ENCODE measurements around the gene PDLIM4.

PDLIM4 gene

GRCh38 chr5:132267166-132267739, 9.8 kb downstream of the PDLIM4 start:
- DNase-seq (ENCODE audit: low read depth, low spot score): no peak

DNA sequence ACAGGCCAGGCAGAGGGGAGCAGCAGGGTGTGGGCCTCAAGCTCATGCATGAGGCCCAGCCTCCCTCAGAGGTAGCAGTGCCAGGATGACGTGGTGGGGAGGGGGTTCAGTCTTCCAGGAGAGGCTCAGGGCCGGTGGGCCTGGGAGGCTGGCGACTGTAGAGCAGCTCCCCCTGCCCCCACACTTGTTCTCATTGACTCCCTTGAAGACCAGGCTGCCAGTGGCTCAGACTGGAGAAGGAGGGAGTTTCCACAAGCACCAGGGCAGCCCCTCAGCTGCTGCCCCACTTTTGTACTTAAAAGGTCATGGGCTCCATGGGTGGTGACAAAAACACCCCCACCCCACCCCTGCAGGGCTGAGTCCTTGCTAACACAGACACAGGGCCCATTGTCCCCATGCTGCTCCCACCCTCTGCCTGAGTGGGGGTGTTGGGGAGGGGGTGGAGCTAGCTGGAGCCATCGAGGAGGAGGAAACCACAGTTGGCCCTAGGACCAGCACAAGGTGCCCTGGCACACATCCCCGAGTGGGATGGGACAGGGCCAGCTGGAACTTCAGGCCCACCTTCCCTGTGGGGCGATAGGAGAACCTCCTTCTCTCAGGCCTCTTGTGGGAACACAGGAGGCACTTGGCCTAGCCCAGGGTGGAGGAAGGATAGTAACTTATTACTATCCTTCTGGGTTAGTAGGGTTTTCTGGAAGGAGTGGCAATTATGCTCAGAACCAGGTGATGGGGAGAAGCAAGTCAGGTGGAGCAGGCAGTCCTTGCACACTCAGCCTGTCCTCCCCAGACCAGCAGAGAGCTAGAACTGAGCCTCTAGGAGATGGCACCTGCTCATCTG, 10.7 kb downstream of the PDLIM4 start:
- DNase-seq (ENCODE audit: low read depth, low spot score): no peak

GRCh38 chr5:132268769-132269551, 11.5 kb downstream of the PDLIM4 start:
- DNase-seq (ENCODE audit: low read depth, low spot score): no peak

- DNase-seq (ENCODE audit: low read depth, low spot score): no peak
These were observed 12.3 kb downstream of the PDLIM4 start for GRCh38 chr5:132269635-132270334.

- no peak for DNase-seq (ENCODE audit: low read depth, low spot score)
These were observed 12.8 kb downstream of the PDLIM4 start for GRCh38 chr5:132270335-132270665.

- DNase-seq (ENCODE audit: low read depth, low spot score): no peak
These were observed 13.2 kb downstream of the PDLIM4 start for GRCh38 chr5:132270706-132271105.

GRCh38 chr5:132271251-132272246, 14.1 kb downstream of the PDLIM4 start:
- peak; percentile 45 for DNase-seq (ENCODE audit: low read depth, low spot score)

GRCh38 chr5:132272311-132273210, 15.1 kb downstream of the PDLIM4 start:
- DNase-seq (ENCODE audit: low read depth, low spot score): peak; percentile 86

DNA sequence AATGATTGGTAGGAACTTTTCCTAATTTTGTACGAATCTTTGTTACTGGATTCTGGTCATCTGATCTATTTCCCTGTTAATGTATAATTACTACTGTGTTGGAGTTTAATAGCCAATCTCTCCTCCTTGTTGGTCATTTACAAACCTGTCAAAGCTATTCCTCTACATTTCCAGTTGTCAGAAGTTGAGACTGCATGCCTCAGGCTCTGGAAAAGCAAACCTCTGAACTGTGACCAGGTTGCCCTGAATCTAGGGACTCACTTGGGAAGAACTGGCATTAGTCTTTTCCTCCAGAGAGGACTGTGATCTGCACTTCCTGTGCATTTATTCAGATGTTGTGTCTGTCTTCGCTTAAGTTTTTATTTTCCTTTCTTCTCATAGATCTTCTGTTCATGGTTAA, 16.1 kb downstream of the PDLIM4 start:
- DNase-seq (ENCODE audit: low read depth, low spot score): no peak

- DNase-seq (ENCODE audit: low read depth, low spot score): no peak
These were observed 16.7 kb downstream of the PDLIM4 start for GRCh38 chr5:132274050-132274792.

- DNase-seq (ENCODE audit: low read depth, low spot score): no peak
These were observed 18.1 kb downstream of the PDLIM4 start for GRCh38 chr5:132275367-132276220.

DNA sequence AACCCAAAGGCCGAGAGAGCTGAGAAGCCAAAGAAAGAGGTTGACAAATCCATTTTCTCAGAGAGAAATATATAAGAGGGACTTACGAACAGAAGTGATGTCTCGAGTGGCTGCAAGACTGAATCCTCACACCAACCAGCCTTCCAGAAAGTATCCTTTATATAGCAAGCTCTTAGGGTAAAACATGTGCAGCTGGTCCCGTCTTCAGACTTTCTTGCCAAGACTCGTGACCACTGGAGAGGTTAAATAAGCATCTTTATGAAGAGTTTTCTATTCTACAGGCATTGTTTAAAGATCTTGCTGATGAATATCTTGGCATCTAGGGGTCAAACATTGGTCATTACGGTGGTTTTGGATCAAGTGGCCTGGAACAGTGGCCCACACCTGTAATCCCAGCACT, 19.8 kb downstream of the PDLIM4 start:
- no peak for DNase-seq (ENCODE audit: low read depth, low spot score)

DNA sequence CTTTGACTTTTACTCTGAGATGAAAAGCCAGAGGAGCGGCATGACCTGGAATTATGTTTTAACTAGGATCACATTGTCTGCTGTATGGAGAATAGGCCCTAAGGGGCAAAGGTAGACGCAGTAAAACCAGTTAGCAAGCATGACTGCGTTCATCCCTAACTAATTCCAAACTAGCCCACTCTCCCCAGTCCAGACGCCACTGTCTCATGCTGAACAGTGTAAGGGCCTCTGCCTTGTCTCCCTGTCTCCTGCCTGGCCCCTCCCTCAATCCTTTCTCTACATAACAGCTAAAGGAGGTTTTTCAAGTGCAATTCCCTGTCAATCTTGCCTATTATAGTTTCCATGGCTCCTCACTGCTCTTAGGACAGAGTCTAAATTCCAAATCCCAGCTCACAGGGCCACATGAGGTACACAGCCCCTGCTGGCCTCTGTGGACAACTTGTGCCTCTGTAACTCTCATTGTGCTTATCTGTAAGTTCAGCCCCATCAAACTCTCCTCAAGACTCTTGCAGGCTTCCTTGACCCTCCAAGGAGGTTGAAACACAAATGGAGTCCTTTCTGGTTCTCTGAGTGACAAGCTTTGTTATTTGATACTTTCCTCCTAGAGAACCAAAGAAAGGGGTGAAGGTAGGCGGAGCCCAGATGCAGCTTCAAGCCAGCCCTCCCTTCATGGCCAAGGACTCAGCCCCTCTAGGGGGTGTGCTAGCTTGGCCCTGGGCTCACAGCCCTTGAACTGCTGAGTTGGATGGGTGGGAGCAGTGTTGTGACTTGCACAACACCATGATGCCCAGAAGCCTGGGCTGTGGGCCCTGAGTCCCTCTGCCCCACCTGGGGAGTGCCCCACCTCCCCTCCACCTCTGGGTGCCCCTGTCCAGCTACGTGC, 20.7 kb downstream of the PDLIM4 start:
- no peak for DNase-seq (ENCODE audit: low read depth, low spot score)

DNA sequence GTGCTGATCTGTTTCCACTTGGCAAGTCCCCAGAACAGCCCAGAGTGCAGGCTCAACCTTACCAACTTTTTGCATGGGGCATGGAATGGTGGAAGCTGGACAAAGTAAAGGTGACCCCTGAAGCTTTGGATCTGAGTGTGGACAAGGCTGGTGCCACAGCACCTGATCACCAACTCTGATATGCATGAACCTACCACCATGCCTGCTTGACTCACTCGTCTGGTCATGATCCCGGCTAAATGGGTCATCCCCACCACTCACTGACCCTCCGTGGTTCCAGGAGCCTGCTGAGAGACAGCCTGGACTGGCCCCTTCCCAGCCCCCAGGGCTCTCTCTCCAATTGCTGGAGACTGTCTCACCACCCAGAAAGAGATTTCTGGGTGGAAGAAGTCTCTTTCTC, 22.3 kb downstream of the PDLIM4 start:
- DNase-seq (ENCODE audit: low read depth, low spot score): no peak

GRCh38 chr5:132280371-132281240, 23.1 kb downstream of the PDLIM4 start:
- no peak for DNase-seq (ENCODE audit: low read depth, low spot score)

Measured in ELF-1 (cell line).